Stimulated activated CD8-positive, alpha-beta memory T cell treated with anti-CD3 and anti-CD28 coated beads, Interleukin-15, amount 100 ng/mL, for 1 hour (primary cell): ENCODE measurements around the gene TECTA.
"Not testable (repeated sequence)": the region's sequence is repeated elsewhere in the genome, so short reads cannot be mapped to it uniquely, and the experiment has no call there.

Source experiments
- DNase-seq: peaks from one replicate; pipeline ENCODE4 v3.0.0-alpha.2; 2020; ENCODE audit warnings: low read depth

TECTA gene

DNA sequence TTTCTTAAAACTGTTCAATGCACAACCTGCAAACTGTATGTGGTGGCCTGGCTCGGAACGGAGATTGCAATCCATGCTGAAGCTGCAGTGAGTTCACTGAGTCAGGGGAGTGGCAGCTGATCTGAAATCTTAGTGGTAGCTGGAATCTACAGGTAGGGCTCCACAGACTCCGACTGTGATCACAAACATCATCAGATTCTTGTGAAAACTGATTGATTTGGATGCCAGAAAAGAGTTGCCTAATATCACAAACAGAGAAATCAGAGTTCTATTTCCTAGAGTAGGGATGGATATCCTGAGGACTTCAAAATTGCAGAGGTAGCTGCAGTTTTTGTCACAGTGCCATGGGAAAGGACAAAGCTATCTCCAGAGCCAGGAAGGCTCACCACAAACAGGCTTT lies 134.0 kb downstream of the TECTA start:
- DNase-seq, result no peak

DNA sequence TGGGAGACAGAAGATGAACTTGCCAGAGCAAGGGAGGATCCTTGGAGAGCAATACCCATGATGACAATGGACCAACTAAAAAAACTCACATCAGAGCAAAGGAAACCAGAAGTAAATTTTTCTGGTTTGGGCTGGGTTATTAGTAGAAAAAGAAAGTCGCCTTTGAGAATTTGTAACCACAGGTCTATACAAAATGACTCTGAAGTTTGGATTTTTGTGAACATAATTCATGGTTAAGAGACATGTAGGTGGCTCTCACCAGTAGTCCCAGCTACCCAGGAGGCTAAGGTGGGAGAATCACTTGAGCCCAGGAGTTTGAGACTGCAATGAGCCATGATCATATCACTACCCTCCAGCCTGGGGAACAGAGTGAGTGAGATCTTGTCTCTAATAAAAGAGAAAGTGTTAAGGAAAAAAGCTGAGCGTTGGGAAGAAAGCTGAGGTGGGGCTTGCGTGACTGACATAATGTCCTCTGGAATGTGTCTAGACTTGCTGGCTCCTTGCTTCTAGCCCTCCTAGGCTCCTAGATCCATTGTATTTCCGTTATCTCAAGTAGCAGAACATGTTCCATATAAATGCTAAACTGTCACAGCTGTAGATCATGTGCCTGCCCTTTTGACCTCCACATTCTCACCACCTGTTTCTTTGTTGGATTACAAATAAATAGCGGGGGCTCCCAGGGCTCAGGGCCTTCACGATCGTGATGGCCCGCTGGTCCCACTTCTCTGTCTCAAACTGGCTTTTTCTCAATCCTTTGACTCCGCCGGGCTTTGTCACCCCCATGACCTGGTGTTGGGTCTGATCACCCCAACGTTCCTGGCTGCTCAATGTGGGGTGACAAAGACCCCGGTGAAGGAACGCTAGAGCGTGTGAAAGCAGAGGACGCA lies 135.3 kb downstream of the TECTA start:
- no peak for DNase-seq

DNA sequence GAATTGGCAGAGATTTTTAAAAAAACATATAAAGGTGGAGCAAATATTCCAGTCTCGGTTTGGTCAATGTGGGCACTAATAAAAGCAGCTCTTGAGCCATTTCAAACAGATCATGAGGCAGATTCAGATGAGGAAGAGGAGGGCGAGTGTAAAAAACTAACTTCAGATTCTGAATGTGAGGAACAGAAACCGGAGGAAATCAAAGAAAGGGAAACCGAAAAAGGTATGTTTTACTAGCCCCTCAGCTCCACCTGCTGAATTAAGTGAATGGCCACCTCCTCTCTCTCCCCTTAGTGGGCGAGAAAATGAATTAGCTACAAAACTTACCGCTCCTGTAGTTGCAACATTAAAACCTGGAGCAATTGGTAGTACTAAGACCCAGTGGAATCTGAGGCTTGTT lies 136.2 kb downstream of the TECTA start:
- DNase-seq, result not testable (repeated sequence)

DNA sequence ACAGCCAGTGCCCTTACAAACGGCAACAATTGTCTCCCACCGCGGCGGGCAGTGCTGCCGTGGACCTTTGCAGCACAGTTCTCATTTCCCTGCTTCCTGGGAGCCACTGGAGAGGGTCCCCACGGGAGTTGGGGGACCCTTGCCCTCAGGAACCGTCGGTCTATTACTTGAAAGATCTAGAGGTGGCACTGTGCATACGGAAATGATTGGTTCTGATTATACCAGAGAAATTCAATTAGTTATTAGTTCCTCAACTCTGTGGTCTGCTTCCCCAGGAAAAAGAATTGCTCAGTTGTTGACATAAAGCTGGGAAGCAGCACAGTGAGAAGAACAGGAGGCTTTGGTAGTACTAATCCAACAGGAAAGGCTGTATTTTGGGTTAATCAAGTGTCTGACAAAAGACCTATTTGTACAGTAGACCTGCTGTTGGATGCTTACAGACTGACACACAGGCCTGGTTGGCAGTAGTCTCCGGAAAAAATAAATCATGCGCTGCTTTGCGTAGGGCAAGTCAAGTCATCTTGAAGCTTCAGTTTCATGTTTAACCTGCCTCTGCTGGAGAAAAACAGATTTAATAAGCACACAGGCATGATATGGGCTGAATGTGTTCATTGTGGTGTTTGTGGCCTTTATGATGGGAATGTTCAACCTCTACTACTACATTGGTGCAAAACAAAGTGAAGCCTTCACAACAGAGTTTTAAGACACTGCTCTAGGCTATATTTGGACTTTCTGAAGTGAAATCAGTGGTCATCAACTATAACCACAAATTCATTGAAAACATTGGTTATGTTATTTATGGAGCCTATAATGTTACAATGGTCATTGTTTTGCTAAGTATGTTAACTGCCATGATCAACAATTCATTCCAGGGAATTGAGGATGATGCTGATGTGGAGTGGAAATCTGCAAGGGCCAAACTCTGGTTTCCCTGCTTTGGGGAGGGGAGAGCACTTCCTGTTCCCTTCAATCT lies 136.9 kb downstream of the TECTA start:
- no peak for DNase-seq

DNA sequence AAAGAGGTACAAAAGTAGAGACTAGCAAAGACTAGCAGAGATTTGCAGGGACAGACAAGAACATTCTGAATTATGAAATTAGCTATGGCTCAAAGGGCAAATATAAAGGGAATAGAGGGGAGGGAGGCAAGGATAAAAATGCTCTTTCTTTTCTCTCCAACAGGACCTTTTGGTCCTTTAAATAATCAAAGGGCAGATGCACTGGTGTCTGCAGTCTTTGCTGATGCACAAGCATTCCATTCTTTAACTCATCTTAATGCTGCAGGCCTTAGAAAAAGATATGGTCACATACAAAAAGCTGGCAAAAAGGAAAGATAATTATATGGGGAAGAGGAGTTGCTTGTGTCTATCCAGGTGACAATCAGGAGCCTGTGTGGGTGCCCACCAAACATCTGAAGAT lies 137.9 kb downstream of the TECTA start:
- no peak for DNase-seq

DNA sequence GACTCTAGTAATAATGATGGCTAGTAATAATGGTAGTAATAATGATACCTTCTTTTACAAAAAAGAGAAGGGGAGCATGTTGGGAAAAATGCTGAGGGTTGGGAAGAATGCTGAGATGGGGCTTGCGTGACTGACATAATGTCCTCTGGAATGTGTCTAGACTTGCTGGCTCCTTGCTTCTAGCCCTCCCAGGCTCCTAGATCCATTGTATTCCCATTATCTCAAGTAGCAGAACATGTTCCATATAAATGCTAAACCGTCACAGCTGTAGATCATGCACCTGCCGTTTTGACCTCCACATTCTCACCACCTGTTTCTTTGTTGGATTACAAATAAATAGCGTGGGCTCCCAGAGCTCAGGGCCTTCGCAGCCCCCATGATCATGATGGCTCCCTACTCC lies 139.0 kb downstream of the TECTA start:
- DNase-seq, result not testable (repeated sequence)

DNA sequence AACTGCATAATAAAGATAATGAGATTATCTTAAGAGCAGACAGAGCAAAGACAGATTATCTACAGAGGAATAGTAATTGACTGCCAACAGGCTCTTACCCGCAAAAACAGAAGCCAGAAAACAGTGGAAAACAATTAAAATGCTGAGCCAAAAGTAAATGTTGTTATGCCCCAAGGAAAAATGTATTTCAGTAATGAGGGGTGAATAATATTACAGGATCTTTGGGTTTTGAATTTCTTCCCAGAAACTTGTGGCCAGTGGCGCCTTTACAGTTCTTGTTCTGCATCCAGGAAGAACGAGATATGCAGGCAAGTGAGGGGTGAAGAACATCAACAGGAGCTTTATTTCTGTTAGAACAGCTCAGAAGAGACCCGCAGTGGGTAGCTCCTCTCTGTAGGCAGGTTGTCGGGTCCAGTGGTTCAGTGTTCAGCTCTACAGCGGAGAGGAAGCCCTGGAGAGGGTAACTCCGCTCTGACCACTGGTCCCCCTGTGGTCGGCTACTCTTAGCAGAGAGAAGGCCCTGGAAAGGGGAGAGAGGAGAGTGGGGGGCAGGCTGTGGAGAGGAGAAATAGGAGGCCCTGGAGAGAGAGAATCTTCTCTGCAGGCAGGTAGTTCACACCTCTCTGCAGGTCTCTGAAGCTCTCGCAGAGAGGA lies 139.7 kb downstream of the TECTA start:
- no peak for DNase-seq
